HG03175 (cell line): ENCODE data around the gene GARS1.
"Not testable (repeated sequence)": the region's sequence is repeated elsewhere in the genome, so short reads cannot be mapped to it uniquely, and the experiment has no call there.

Experiments used
- ATAC-seq: cut with Tn5 transposase; IDR thresholded peaks from one replicate; pipeline ENCODE4 v1.9.1; 2021; ENCODE audit warnings: mild to moderate bottlenecking, moderate library complexity; ENCODE audit not compliant: unreplicated experiment

GARS1 gene

DNA sequence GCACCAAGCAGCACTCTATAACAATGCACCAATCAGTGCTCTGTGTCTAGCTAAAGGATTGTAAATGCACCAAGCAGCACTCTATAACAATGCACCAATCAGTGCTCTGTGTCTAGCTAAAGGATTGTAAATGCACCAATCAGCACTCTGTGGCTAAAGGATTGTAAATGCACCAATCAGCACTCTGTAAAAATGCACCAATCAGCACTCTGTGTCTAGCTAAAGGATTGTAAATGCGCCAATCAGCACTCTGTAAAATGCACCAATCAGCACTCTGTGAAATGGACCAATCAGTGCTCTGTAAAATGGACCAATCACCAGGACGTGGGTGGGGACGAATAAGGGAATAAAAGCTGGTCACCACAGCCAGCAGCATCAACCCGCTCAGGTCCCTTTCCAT lies 24.4 kb upstream of the GARS1 start:
- not testable (repeated sequence) for ATAC-seq

DNA sequence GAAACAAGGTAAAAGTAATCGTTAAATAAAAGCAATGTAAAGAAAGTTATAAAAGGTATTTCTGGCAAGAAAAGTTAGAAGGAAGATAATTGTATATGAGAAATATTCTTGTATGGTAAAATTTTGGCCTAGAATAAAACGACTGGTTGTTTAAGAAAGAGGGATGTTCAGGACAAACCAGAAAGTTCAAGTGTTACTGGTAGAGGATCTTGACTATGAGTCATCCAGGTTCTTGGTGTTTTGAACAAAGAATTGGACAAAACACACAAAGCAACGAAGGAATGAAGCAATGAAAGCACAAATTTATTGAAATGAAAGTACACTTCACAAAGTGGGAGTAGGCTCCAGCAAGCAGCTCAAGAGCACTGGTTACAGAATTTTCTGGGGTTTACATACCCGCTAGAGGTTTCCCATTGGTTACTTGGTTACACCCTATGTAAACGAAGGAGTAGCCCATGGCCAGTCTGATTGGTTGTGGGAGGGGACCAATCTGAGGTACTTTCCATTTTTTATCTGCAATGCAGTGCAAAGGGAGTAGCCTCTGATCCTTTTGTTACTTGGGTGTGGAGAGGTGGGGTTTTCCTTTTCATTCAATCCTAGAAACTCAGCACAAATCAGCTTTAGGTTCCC lies 22.4 kb upstream of the GARS1 start:
- ATAC-seq: no peak

DNA sequence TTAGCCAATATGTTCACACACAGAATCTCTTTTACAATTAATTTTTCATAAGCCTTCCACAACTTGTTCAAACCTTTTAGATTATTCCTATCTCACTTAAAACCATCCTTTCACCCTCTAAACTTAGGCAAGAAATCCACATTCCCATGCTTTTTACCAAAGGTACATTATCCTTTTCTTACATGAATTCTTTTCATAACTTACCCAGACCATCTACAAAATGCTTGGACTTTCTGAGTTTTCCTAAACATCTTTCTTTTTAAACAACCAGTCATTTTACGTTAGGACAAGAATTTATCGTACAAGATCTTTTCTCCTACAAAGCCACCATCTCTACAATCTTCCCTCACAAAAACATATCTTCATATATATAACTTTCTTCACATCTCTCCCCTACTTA lies 18.8 kb upstream of the GARS1 start:
- no peak for ATAC-seq

- no peak for ATAC-seq
These were observed 11.5 kb upstream of the GARS1 start for GRCh38 chr7:30583181-30583580.

DNA sequence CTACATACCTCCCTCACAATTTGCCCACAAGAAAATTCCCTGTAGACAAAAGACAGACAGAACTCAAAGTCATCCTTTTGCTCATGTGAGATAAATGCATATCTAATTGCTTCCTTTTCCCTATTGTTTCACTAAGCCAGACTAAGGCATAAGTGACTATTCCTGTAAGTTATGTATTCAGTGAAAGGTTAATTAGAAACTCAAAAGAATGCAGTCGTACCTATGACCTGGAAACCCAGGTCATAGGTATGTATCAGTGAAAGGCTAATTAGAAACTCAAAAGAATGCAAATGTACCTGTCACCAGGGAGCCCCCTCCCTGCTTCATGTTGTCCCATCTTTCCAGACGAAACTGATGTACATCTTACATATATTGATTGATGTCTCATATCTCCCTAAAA lies 10.3 kb upstream of the GARS1 start:
- no peak for ATAC-seq

DNA sequence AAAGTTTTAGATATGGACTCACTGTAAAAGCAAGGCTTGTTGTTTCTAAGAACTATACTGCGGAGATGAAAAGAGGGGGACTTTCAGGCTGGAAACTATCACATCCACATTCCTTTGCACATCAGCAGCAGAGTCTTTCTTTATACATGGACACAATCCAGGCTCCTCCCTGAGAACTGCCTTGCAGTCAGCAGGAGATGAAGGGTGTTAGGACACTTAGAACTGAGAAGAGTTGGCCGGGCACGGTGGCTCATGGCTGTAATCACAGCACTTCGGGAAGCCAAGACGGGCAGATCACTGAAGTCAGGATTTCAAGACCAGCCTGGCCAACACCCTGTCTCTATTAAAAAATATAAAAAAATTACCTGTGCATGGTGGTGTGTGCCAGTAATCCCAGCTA lies 9.7 kb upstream of the GARS1 start:
- no peak for ATAC-seq

- no peak for ATAC-seq
These were observed 9.0 kb upstream of the GARS1 start for GRCh38 chr7:30585675-30586074.

GRCh38 chr7:30587547-30587946 lies 7.1 kb upstream of the GARS1 start:
- not testable (repeated sequence) for ATAC-seq

DNA sequence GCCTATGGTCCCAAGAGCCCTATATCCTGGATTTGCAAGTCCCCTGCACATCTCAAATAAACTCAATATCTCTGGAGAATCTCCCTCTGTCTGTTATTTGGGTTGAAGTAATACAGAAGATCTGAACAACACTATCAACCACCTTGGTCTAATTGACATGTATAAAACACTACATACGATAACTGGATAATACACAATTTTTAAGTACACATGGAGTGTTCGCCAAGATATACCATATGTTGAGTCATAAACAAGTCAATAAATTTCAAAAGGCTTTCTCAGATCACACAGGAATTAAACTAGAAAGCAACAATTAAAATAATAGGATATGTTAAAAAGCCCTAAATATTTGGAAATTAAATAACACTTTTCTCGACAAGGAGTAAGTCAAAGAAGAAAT lies 5.6 kb upstream of the GARS1 start:
- no peak for ATAC-seq

DNA sequence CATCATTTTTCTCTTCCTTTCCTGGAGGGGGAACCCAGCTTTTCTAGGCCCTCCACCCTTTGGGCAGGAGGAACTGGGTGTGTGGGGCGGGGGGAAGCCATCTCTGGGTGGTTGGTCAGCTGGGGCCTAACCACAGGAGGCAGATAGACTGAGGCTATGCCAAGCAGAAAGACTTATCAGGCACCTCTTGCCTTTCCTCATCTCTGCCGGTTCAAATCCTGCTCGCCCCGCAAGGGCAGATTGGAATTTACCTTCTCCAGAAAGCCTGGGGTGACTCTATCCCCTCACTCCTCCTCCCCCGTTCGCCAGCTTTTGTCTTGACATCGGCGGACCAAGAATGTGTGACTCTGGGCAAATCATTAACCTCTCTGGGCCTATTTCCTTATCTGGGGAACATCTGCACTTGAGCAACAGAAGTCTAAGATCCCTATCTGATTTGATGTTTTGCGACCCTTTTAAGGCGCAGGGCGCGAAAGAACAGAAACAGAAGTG lies 584 bp upstream of the GARS1 start:
- peak; percentile 38 for ATAC-seq

DNA sequence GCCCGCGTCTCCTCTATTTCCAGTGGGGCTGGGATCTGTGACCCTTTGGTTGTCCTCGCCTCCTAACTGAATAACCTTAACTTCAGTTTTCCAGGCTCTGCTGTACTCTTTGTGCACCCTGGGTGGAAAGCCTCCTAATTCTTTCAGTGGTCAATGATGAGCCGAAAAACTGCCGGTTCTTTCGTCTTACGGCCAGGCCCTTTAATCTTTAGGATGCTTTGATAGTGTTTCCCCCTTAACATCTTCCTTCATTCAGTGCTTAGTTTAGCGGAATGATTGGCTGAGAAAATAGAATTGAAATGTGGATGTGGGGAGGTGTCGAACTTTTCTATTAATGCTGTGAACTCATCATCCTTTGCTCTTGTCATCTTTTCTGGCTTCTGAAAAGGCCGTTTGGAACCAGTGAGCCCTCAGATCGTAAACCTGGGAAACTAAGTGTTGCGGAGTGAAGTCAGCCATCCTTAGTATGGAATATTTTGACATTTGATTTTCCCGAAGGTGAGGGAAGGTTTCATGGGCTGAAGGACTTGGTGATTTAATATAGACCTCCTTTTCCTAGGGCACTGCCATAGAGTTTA lies 847 bp downstream of the GARS1 start:
- ATAC-seq: no peak

DNA sequence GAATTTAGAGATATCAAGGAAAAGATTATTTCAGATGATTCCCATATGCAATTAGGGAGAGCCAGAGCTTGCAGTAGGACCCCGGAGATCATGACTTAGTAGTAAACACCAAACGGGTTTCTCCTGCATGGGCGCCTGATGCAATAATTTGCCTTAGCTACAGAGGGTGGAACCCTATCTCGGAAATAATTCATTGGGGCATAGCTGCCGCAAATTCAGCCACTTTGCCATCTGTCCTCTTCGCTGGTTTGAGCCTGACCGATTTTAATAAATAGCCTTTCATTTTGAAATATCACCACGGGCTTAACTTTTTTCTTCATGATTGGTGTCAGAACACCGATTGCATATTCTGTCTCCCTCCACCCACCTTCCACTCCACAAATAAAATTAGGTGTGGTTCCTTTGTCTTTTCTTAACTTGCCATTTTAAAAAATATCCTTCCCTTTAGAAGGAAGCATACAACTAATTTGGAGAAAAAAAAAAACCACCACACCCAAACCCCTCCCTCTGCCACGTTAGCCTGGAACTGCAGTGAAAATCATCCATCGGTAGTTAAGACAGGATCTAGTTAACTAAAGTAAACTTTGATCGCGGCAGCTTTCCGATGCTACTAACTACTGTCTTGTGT lies 1.4 kb downstream of the GARS1 start:
- no peak for ATAC-seq

- no peak for ATAC-seq
These were observed 2.0 kb downstream of the GARS1 start for GRCh38 chr7:30596721-30597120.

DNA sequence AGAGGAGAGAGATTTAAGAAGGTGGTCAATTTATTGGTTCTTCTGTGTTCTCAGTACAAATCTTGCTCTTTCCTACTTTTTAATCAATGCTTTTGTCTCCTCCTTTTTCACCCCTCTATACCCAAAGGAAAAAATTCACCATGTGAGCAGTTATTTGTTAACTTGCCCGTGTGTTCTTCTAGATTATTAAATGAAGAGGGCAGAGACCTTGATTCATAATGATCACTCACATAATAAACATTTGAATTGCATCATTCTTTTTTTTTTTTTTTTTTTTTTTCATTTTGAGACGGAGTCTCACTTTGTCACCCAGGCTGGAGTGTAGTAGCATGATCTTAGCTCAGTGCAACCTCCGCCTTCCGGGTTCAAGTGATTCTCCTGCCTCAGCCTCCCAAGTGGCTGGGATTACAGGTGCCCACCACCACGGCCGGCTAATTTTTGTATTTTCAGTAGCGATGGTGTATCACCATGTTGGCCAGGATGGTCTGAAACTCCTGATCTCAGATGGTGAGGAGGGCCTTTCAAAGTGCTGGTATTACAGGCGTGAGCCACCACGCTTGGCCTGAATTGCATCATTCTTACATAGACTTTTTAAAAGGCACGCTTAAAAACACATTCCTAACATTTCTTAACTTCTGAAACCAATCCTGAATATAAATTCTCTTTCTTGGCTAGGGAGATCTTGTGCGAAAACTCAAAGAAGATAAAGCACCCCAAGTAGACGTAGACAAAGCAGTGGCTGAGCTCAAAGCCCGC lies 3.6 kb downstream of the GARS1 start:
- no peak for ATAC-seq

DNA sequence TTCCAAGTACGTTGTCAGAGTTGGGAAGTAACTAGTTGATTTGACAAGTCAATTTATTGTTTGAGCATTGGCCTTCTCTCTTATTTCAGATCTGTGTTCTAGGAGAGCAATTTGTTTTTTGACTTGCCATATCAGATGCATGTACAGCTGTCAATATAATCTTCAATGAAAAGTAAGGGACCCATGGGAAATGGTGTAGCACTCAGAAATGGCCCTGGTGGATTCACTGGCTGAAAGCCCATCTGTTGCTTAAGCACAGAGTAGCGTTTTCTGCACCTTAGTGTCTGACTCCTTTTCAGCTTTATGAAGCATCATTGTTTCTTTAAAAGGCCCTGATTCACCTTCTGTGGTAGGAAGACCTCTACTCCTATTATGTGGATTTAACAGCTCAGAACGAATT lies 10.2 kb downstream of the GARS1 start:
- no peak for ATAC-seq

- no peak for ATAC-seq
These were observed 11.2 kb downstream of the GARS1 start for GRCh38 chr7:30605832-30606231.

GRCh38 chr7:30612658-30613265 lies 18.1 kb downstream of the GARS1 start:
- no peak for ATAC-seq

- ATAC-seq: no peak
These were observed 19.0 kb downstream of the GARS1 start for GRCh38 chr7:30613366-30614325.

- ATAC-seq: no peak
These were observed 21.6 kb downstream of the GARS1 start for GRCh38 chr7:30616318-30616717.

DNA sequence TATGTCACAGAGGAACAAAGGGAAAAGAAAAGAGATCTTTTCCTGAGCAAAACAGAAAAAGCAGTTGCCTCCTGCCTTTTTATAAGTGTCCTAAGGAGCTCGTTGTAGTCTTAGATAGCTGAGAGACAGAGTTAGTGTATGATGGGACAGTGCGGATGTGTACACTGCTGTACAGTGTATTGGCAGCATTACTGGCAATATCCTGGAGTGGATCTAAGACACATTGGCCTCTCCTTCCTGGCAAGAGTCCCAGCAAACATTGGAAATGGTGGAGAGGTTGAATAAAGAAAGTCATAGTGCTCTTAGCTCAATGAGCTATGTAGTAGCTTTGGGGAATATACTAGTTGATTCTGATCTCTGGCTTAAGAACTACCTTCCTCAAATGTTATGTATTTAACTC lies 22.7 kb downstream of the GARS1 start:
- no peak for ATAC-seq
